IMR-90 (cell line): Measurements from ENCODE around the gene MPI. TPM values are rescaled to one million over a fixed set of nuclear protein-coding genes. Genes with fewer than 3 reads are reported as not detected.
A peak's percentile ranks its signal among the peaks of the same experiment; 100 is the strongest.

ENCODE experiments used
- ATAC-seq: fragments of 200-7000 bp; cut with Tn5 transposase; 2 replicates; pipeline ENCODE4 v1.9.1; 2020; ENCODE audit warnings: low read depth, mild to moderate bottlenecking, moderate library complexity
- BruUV-seq: library from RNA; stranded (reverse); fragments of 400-500 nt; replicated peaks from 2 replicates; lab custom pipeline; 2021; lab: Mats Ljungman, UMichigan
- CTCF ChIA-PET: fragments of 300-600 bp; formaldehyde crosslinking; extraction: SDS; loops from one replicate; lab custom pipeline; 2021; ENCODE audit warnings: antibody characterized with exemption; lab: Yijun Ruan, JAX
- POLR2A ChIA-PET: fragments of 300-600 bp; sonication (Branson Sonifier 250); formaldehyde crosslinking; loops from one replicate; lab custom pipeline; 2022; ENCODE audit warnings: antibody characterized with exemption; ENCODE audit not compliant: unreplicated experiment; lab: Charles Lee
- DNase-seq: peaks from one replicate; pipeline ENCODE4 v3.0.0; 2013
- H2AFZ ChIP-seq: replicated peaks from 2 replicates; pipeline ENCODE3; 2013; ENCODE audit warnings: low read length, mild to moderate bottlenecking; ENCODE audit not compliant: poor library complexity
- H2AK5ac ChIP-seq: 2 replicates; pipeline ENCODE4 v1.6.1; 2013; ENCODE audit warnings: low read depth, low read length, inconsistent platforms
- H2AK9ac ChIP-seq: replicated peaks from 2 replicates; pipeline ENCODE3; 2013; ENCODE audit warnings: mild to moderate bottlenecking, low read depth, low read length, moderate library complexity; ENCODE audit not compliant: poor library complexity
- H2BK120ac ChIP-seq: 2 replicates; pipeline ENCODE4 v1.6.1; 2013; ENCODE audit warnings: low read depth, low read length, inconsistent platforms
- H2BK15ac ChIP-seq: 3 replicates; pipeline ENCODE4 v1.6.1; 2013; ENCODE audit warnings: low read depth, low read length, inconsistent platforms
- H2BK20ac ChIP-seq: 2 replicates; pipeline ENCODE4 v1.6.1; 2013; ENCODE audit warnings: low read depth, mild to moderate bottlenecking, inconsistent platforms, low read length, moderate library complexity
- H2BK5ac ChIP-seq: 2 replicates; pipeline ENCODE4 v1.6.1; 2013; ENCODE audit warnings: mild to moderate bottlenecking, low read depth, low read length, inconsistent platforms; ENCODE audit not compliant: poor library complexity, severe bottlenecking
- H3K14ac ChIP-seq: replicated peaks from 2 replicates; pipeline ENCODE4 v1.6.1; 2013; ENCODE audit warnings: low read depth, low read length, inconsistent platforms
- H3K18ac ChIP-seq: 2 replicates; pipeline ENCODE4 v1.6.1; 2013; ENCODE audit warnings: low read depth, low read length, control low read depth
- H3K23ac ChIP-seq: 2 replicates; pipeline ENCODE4 v1.6.1; 2013; ENCODE audit warnings: low read depth, low read length, inconsistent platforms
- H3K27ac ChIP-seq: 2 replicates; pipeline ENCODE4 v1.5.1; 2013; ENCODE audit warnings: mild to moderate bottlenecking, control low read depth, low read length; ENCODE audit not compliant: insufficient read depth
- H3K27me3 ChIP-seq: 2 replicates; pipeline ENCODE4 v1.6.1; 2013; ENCODE audit warnings: low read length; ENCODE audit not compliant: control insufficient read depth, insufficient read depth
- H3K36me3 ChIP-seq: 2 replicates; pipeline ENCODE4 v1.6.1; 2013; ENCODE audit warnings: low read length, mixed read lengths; ENCODE audit not compliant: control insufficient read depth, insufficient read depth
- H3K4ac ChIP-seq: 2 replicates; pipeline ENCODE4 v1.6.1; 2013; ENCODE audit warnings: low read depth, low read length, inconsistent platforms
- H3K4me1 ChIP-seq: 2 replicates; pipeline ENCODE4 v1.6.1; 2013; ENCODE audit warnings: low read length, mixed read lengths; ENCODE audit not compliant: control insufficient read depth, insufficient read depth
- H3K4me2 ChIP-seq: 2 replicates; pipeline ENCODE4 v1.6.1; 2013; ENCODE audit warnings: low read depth, mild to moderate bottlenecking, control low read depth, low read length, moderate library complexity
- H3K4me3 ChIP-seq: 2 replicates; pipeline ENCODE4 v1.5.1; 2013; ENCODE audit warnings: low read depth, mild to moderate bottlenecking, control low read depth, low read length, moderate library complexity; ENCODE audit not compliant: insufficient read depth
- H3K56ac ChIP-seq: 2 replicates; pipeline ENCODE4 v1.6.1; 2013; ENCODE audit warnings: low read length, inconsistent platforms; ENCODE audit not compliant: insufficient read depth; ENCODE audit errors: extremely low read depth
- H3K79me1 ChIP-seq, 2 experiments: 2 replicates each; pipeline ENCODE4 v1.6.1; 2013; ENCODE audit warnings: low read length in 2 of 2, inconsistent platforms in 1 of 2, low read depth in 1 of 2
- H3K9ac ChIP-seq: 2 replicates; pipeline ENCODE4 v1.6.1; 2013; ENCODE audit warnings: low read depth, low read length, control low read depth
- H3K9me1 ChIP-seq: 2 replicates; pipeline ENCODE4 v1.6.1; 2013; ENCODE audit warnings: low read length, inconsistent platforms; ENCODE audit not compliant: insufficient read depth
- H3K9me3 ChIP-seq: 2 replicates; pipeline ENCODE4 v1.6.1; 2013; ENCODE audit warnings: low read length; ENCODE audit not compliant: control insufficient read depth, insufficient read depth
- H4K20me1 ChIP-seq: 2 replicates; pipeline ENCODE4 v1.6.1; 2013; ENCODE audit warnings: low read length, inconsistent platforms; ENCODE audit not compliant: insufficient read depth
- H4K5ac ChIP-seq: 2 replicates; pipeline ENCODE4 v1.6.1; 2013; ENCODE audit warnings: mild to moderate bottlenecking, low read depth, low read length, control low read depth
- H4K8ac ChIP-seq, 2 experiments: 2 replicates each; pipeline ENCODE4 v1.6.1; 2013; ENCODE audit warnings: low read depth in 2 of 2, low read length in 2 of 2, control low read depth in 1 of 2, inconsistent platforms in 1 of 2
- H4K91ac ChIP-seq: 2 replicates; pipeline ENCODE4 v1.6.1; 2013; ENCODE audit warnings: low read depth, low read length, inconsistent platforms; ENCODE audit not compliant: insufficient read depth
- BHLHE40 ChIP-seq: fragments of 150-350 bp; IDR thresholded peaks from 2 replicates; pipeline ENCODE4 v1.6.1; 2016; ENCODE audit warnings: mild to moderate bottlenecking, low read depth, low read length
- CEBPB ChIP-seq: IDR thresholded peaks from 2 replicates; pipeline ENCODE4 v1.6.1; 2012; ENCODE audit warnings: low read depth, low read length, improper control_type of control experiment
- CHD1 ChIP-seq: IDR thresholded peaks from 2 replicates; pipeline ENCODE4 v1.6.1; 2012; ENCODE audit warnings: low read depth, low read length, improper control_type of control experiment
- FOS ChIP-seq: fragments of 150-350 bp; IDR thresholded peaks from 2 replicates; pipeline ENCODE4 v1.6.1; 2016; ENCODE audit warnings: low read depth, low read length
- MAZ ChIP-seq: IDR thresholded peaks from 2 replicates; pipeline ENCODE4 v1.6.1; 2012; ENCODE audit warnings: low read depth, mild to moderate bottlenecking, low read length, improper control_type of control experiment, moderate library complexity, borderline replicate concordance
- MXI1 ChIP-seq: IDR thresholded peaks from 2 replicates; pipeline ENCODE4 v1.6.1; 2012; ENCODE audit warnings: low read depth, mild to moderate bottlenecking, low read length, moderate library complexity, borderline replicate concordance
- POLR2A ChIP-seq: IDR thresholded peaks from 2 replicates; pipeline ENCODE4 v1.6.1; 2012; ENCODE audit warnings: mild to moderate bottlenecking, low read depth, low read length
- RAD21 ChIP-seq: IDR thresholded peaks from 2 replicates; pipeline ENCODE4 v1.6.1; 2012; ENCODE audit warnings: low read length, improper control_type of control experiment
- RFX5 ChIP-seq: IDR thresholded peaks from 2 replicates; pipeline ENCODE4 v1.8.0; 2012; ENCODE audit warnings: low read depth, mild to moderate bottlenecking, low read length, moderate library complexity
- SMC3 ChIP-seq: fragments of 150-350 bp; IDR thresholded peaks from 2 replicates; pipeline ENCODE4 v1.6.1; 2016; ENCODE audit warnings: low read depth, mild to moderate bottlenecking, antibody characterized with exemption, low read length, moderate library complexity
- WGBS, 2 experiments: methylation state at CpG; one replicate each; pipeline versions ENCODE4 v1.1.5 to v1.1.7; 2013; ENCODE audit warnings: missing lambda C conversion rate in 2 of 2; ENCODE audit not compliant: insufficient read length in 1 of 2; ENCODE audit errors: extremely low coverage in 2 of 2; 5-methylcytosine and 5-hydroxymethylcytosine counted together
- dilution Hi-C: fragments of 300-500 bp; cut with HindIII; formaldehyde crosslinking; loops from one replicate; pipeline ENCODE4 v1.14.3; 2018; ENCODE audit warnings: low sequenced_read_pairs; ENCODE audit not compliant: unreplicated experiment
- in situ Hi-C: fragments of 300-500 bp; cut with MboI; formaldehyde crosslinking; loops from 3 replicates; pipeline ENCODE4 v1.14.3; 2019; ENCODE audit warnings: low sequenced_read_pairs, inconsistent platforms, mixed read lengths
- intact Hi-C: fragments of 100-400 bp; cut with micrococcal nuclease; formaldehyde crosslinking; loops from 2 replicates; pipeline ENCODE4 v1.10.0; 2022
- polyA plus RNA-seq, 3 experiments: library from polyadenylated mRNA; depleted of rRNA; stranded (reverse); fragments of >200 nt; gene quantifications; 2 replicates each; pipeline ENCODE4 v1.2.3, GENCODE V29; 2012; ENCODE audit warnings: low replicate concordance in 1 of 3
- total RNA-seq: library from RNA; depleted of rRNA; stranded (reverse); fragments of >200 nt; gene quantifications from 2 replicates; pipeline ENCODE4 v1.2.3, GENCODE V29; 2012
- TF ChIP-seq, protein P1 (sequence below): fragments of 150-350 bp; IDR thresholded peaks from 2 replicates; pipeline ENCODE4 v1.6.1; 2016; ENCODE audit warnings: low read depth, mild to moderate bottlenecking, low read length, moderate library complexity, borderline replicate concordance
- TF ChIP-seq, protein P2 (sequence below): conservative IDR thresholded peaks from 2 replicates; pipeline ENCODE4 v1.5.1; 2012; ENCODE audit warnings: mild to moderate bottlenecking, low read depth, low read length, improper control_type of control experiment
- TF ChIP-seq, protein P3 (sequence below): fragments of 150-350 bp; IDR thresholded peaks from 2 replicates; pipeline ENCODE4 v1.6.1; 2017; ENCODE audit warnings: mild to moderate bottlenecking, antibody characterized with exemption, low read length, low read depth

MPI gene
- total and polyA plus RNA-seq, 2 of the 4 experiments (the other 2 are of a cell fraction), result 80.1 to 91.8 TPM

DNA sequence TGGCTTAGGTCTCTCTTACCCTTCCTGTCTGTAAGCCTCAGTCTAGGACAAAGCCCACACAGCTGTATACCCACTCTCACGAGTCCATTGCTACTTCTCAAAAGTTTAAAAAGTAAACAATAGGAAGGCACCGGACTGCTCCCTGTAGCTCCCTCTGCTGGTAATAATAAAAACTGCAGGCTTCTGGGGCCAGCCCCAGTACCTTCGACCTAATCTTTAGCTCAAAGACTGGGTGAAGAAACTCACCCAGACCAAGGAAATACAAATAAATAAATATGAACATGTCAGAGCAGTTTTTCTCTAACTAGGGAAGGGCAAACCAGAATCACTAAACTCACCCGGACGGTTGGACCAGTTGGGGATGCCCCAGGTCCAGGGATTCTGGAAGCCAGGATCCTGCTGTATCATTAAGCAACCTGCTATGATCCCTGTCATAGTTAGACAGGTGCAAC is 11.8 kb downstream of the MPI start:
- Histone ChIP-seq H3K4me2 (no peak overlapping the region), H3K9ac (no peak overlapping the region), H2AK5ac (peak overlapping the region; percentile 55; the same call in 1 of the 2 replicates), H3K23ac (no peak overlapping the region), H3K79me1 (peaks cover 36 to 67% of the 10 kb centered on the region in 2 experiments), H4K91ac (no peak overlapping the region), H3K9me1 (0 out of 2 replicates have a peak, but pooled peaks cover 3% of the 10 kb centered on the region), H2BK5ac (no peak overlapping the region), H3K14ac (peak overlapping the region; percentile 27; the same call in 1 of the 2 replicates), H3K56ac (no peak overlapping the region), H4K5ac (no peak overlapping the region), H3K4ac (no peak overlapping the region), H3K27ac (no peak overlapping the region), H2BK20ac (no peak overlapping the region), H2BK120ac (no peak overlapping the region), H3K36me3 (peaks cover 53% of the 10 kb centered on the region), H3K4me3 (no peak overlapping the region), H4K20me1 (peaks cover 13% of the 10 kb centered on the region), H2AFZ (no peak overlapping the region), H2AK9ac (peak overlapping the region; percentile 73), H3K18ac (no peak overlapping the region), H2BK15ac (no peak overlapping the region), H3K9me3 (no peaks in the 10 kb centered on the region), H3K27me3 (no peaks in the 10 kb centered on the region), H4K8ac (peak overlapping the region in 1 of 2 experiments; percentile 85; a peak in 2 of 4 replicates), H3K4me1 (peaks cover 10% of the 10 kb centered on the region)
- DNase-seq (peak; percentile 46), ATAC-seq (peak; percentile 59)
- dilution Hi-C loops (no loop called here), in situ Hi-C loops (no loop called here), intact Hi-C loops (loop anchor here (1.0 to 2.0 kb wide), 3 partner anchors 49 to 303 kb away; no protein-coding TSS in a partner anchor)
- no TSS peak for BruUV-seq
- TF ChIP-seq MAZ (no peak), BHLHE40 (no peak), FOS (no peak), MXI1 (no peak), CHD1 (no peak), SMC3 (peak; percentile 68), POLR2A (no peak), RAD21 (peak; percentile 59), RFX5 (no peak), CEBPB (no peak)
- TF ChIP-seq, protein P1, sequence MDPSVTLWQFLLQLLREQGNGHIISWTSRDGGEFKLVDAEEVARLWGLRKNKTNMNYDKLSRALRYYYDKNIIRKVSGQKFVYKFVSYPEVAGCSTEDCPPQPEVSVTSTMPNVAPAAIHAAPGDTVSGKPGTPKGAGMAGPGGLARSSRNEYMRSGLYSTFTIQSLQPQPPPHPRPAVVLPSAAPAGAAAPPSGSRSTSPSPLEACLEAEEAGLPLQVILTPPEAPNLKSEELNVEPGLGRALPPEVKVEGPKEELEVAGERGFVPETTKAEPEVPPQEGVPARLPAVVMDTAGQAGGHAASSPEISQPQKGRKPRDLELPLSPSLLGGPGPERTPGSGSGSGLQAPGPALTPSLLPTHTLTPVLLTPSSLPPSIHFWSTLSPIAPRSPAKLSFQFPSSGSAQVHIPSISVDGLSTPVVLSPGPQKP, result no peak
- TF ChIP-seq, protein P2, sequence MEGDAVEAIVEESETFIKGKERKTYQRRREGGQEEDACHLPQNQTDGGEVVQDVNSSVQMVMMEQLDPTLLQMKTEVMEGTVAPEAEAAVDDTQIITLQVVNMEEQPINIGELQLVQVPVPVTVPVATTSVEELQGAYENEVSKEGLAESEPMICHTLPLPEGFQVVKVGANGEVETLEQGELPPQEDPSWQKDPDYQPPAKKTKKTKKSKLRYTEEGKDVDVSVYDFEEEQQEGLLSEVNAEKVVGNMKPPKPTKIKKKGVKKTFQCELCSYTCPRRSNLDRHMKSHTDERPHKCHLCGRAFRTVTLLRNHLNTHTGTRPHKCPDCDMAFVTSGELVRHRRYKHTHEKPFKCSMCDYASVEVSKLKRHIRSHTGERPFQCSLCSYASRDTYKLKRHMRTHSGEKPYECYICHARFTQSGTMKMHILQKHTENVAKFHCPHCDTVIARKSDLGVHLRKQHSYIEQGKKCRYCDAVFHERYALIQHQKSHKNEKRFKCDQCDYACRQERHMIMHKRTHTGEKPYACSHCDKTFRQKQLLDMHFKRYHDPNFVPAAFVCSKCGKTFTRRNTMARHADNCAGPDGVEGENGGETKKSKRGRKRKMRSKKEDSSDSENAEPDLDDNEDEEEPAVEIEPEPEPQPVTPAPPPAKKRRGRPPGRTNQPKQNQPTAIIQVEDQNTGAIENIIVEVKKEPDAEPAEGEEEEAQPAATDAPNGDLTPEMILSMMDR, result peak; percentile 77
- TF ChIP-seq, protein P3, sequence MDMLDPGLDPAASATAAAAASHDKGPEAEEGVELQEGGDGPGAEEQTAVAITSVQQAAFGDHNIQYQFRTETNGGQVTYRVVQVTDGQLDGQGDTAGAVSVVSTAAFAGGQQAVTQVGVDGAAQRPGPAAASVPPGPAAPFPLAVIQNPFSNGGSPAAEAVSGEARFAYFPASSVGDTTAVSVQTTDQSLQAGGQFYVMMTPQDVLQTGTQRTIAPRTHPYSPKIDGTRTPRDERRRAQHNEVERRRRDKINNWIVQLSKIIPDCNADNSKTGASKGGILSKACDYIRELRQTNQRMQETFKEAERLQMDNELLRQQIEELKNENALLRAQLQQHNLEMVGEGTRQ, result no peak
- POLR2A ChIA-PET, result no interaction called here
- WGBS, 2 experiments, result no CpG with 5 or more reads among the region's 5 CpGs
- CTCF ChIA-PET, result interaction anchor here (0.6 to 1.7 kb wide), 16 partner anchors 8 to 238 kb away, joined by 3 to 7 read pairs (median 3); partner anchors contain the start of genes COX5A, MPI and ULK3
